Measurements from ENCODE around the gene LPP. TPM values are rescaled to one million over a fixed set of nuclear protein-coding genes. Genes with fewer than 3 reads are reported as not detected.

LPP gene
- polyA plus RNA-seq, 2 donors = 10.5 to 12.9 TPM

DNA sequence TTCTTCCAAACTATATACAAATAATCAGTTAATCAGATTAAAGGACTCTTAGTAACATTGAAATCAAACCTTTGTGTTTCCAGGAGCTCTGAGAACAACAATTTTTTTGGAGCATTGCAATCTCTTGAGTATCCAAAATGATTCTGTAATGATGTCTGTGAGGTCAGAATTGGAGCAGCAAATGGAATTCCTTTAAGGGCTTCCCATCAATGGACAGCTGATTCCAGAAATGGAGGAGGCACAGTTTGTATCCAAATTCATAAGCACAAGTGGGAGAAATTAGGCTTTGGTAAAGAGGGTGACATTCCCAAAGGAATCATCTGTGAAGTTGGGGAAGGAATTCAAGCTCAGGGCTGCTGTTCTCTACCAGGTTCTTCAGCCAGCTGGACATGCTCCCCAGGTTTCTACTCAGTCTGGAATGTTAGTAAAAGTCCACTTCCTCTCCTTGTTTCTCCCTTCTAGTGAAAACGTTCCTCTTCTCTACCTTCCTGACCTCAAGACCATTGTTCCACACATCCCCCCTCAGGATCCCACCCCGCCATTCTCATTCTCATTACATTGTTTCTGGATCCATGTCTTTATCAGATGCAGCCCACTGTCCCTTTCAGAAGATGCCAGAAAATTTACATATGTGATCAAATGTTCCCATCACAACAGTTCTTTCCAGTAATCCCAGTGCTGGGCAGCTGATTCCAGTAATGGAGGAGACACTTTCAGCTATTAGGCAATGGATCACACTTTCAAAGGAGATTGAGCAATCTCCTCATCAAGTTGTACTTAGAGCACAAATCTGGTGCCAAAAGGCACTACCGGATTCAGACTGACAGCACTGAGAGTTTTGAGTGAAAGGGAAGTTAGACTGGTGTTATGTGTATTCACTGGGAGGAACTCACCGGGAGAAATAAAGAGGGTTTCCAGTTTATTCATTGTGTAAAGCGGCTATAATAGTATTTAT, 626.5 kb downstream of the LPP start:
- 52 to 78% methylated on average over 5 of the region's 5 CpGs for WGBS, 2 donors
- no peaks in the 10 kb centered on the region for H3K9me3 ChIP-seq (ENCODE audit: control insufficient read depth in 2 of 2, insufficient read depth in 1 of 2, low read depth in 1 of 2, low read length in 1 of 2)
- no peaks in the 10 kb centered on the region for H3K4me1 ChIP-seq (ENCODE audit: control insufficient read depth in 2 of 2, insufficient read depth in 2 of 2, low read length in 1 of 2)
- no peaks in the 10 kb centered on the region for H3K27me3 ChIP-seq (ENCODE audit: control insufficient read depth in 1 of 2, insufficient read depth in 2 of 2, low read length in 2 of 2)
- H3K4me3 ChIP-seq (ENCODE audit: low read depth in 1 of 2, low read length in 2 of 2) = no peak overlapping the region
- H3K27ac ChIP-seq (ENCODE audit: low read depth in 2 of 2, low read length in 1 of 2) = peak overlapping the region; percentile 31 to 73
- H3K36me3 ChIP-seq (ENCODE audit: control insufficient read depth in 2 of 2, insufficient read depth in 2 of 2, low read length in 1 of 2) = no peaks in the 10 kb centered on the region

DNA sequence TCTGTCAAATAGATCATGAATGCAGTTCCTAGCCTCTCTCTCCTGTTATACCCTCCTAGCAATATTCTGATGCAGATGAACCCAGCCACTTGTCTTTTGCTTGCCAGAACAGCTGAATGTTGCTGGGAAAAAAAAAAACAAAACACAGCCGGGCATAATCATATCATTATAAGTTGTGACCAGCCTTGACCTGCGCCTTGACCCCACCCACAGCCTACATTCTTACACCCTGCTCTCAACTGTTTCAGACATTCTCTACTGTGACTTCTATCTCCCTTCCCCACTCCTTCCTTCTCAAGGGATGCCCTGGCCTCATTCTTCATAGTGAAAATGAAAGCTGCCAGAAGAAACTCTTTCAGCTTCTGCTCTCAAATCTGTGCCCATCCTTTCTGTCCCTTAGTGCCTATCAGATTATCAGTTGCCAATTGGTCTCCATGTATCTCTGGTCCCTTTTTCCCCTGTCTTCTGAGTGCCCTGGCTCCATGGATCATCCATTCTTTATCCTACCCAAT, 628.7 kb downstream of the LPP start:
- H3K27ac ChIP-seq (ENCODE audit: low read depth in 2 of 2, low read length in 1 of 2) = no peak overlapping the region
- 48 to 53% methylated on average over 2 of the region's 2 CpGs for WGBS, 2 donors
- no peaks in the 10 kb centered on the region for H3K4me1 ChIP-seq (ENCODE audit: control insufficient read depth in 2 of 2, insufficient read depth in 2 of 2, low read length in 1 of 2)

DNA sequence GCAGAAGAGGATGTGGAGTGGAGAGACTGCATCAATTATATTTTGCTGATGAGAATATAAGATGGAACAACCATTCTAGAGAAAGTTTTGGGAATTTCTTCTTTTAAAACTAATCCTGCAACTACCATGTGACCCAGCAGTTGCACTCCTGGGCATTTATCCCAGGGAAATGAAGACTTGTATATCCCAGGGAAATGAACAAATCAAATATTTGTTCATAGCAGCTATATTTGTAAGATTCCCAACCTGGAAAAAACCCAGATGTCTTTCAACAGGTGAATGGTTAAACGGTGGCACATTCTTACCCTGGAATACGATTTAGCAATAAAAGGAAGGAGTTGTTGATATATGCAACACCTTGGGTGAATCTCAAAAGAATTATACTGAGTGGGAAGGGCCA, 632.5 kb downstream of the LPP start:
- Histone ChIP-seq H3K4me1 (ENCODE audit: control insufficient read depth in 2 of 2, insufficient read depth in 2 of 2, low read length in 1 of 2) (no peaks in the 10 kb centered on the region), H3K27ac (ENCODE audit: low read depth in 2 of 2, low read length in 1 of 2) (no peak overlapping the region), H3K9me3 (ENCODE audit: control insufficient read depth in 2 of 2, insufficient read depth in 1 of 2, low read depth in 1 of 2, low read length in 1 of 2) (no peaks in the 10 kb centered on the region), H3K4me3 (ENCODE audit: low read depth in 1 of 2, low read length in 2 of 2) (no peak overlapping the region), H3K36me3 (ENCODE audit: control insufficient read depth in 2 of 2, insufficient read depth in 2 of 2, low read length in 1 of 2) (no peaks in the 10 kb centered on the region), H3K27me3 (ENCODE audit: control insufficient read depth in 1 of 2, insufficient read depth in 2 of 2, low read length in 2 of 2) (no peaks in the 10 kb centered on the region)
- 47 to 62% methylated on average over 2 of the region's 2 CpGs for WGBS, 2 donors

More for the DNA sequence above, 628.7 kb downstream of the LPP start:
- no peaks in the 10 kb centered on the region for H3K9me3 ChIP-seq (ENCODE audit: control insufficient read depth in 2 of 2, insufficient read depth in 1 of 2, low read depth in 1 of 2, low read length in 1 of 2)
- no peaks in the 10 kb centered on the region for H3K27me3 ChIP-seq (ENCODE audit: control insufficient read depth in 1 of 2, insufficient read depth in 2 of 2, low read length in 2 of 2)
- H3K36me3 ChIP-seq (ENCODE audit: control insufficient read depth in 2 of 2, insufficient read depth in 2 of 2, low read length in 1 of 2) = no peaks in the 10 kb centered on the region
- no peak overlapping the region for H3K4me3 ChIP-seq (ENCODE audit: low read depth in 1 of 2, low read length in 2 of 2)

DNA sequence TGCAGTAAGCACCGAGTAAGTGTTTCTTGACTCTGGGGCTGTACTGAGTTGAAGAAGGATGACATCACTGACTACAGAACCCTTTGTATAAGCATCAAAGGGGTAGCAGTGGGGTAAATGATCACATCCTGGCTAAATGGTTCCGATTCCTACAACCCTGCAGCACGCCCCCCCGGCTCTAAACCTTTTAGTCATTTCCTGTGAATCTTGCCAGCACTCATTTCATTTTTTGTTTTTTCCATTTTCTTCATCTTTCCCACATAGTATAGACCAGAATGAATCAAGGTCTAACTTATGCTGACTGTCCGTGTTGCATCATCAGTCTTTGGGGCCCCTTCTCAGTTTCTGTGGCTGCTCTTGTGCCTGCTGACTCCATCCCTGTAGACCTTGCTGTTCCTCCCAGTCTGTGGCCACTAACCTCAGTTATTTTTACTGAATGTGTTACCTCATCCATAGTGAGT, 634.7 kb downstream of the LPP start:
- Histone ChIP-seq H3K4me1 (ENCODE audit: control insufficient read depth in 2 of 2, insufficient read depth in 2 of 2, low read length in 1 of 2) (no peaks in the 10 kb centered on the region), H3K9me3 (ENCODE audit: control insufficient read depth in 2 of 2, insufficient read depth in 1 of 2, low read depth in 1 of 2, low read length in 1 of 2) (no peaks in the 10 kb centered on the region), H3K4me3 (ENCODE audit: low read depth in 1 of 2, low read length in 2 of 2) (no peak overlapping the region), H3K27ac (ENCODE audit: low read depth in 2 of 2, low read length in 1 of 2) (no peak overlapping the region), H3K27me3 (ENCODE audit: control insufficient read depth in 1 of 2, insufficient read depth in 2 of 2, low read length in 2 of 2) (no peaks in the 10 kb centered on the region), H3K36me3 (ENCODE audit: control insufficient read depth in 2 of 2, insufficient read depth in 2 of 2, low read length in 1 of 2) (no peaks in the 10 kb centered on the region)
- 64 to 69% methylated on average over 5 of the region's 5 CpGs for WGBS, 2 donors

DNA sequence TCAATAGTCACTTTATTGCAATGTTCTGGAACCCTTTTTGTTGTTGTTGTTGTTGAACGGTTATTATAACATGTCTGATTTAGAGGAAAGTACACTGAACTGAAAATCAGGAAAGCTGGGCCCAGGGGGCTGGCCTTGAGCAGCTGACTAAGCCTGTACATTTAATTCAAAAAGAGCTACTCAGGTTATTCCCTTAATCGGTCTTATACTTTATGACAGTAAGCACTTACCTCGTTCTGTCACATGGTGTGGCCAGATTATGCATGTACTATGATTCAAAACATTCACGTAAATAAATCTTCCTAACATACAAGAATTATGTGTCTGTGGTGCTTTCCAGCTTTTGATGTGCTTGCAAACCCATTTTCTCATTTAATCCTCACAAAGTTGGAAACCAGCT, 635.3 kb downstream of the LPP start:
- no peak overlapping the region for H3K4me3 ChIP-seq (ENCODE audit: low read depth in 1 of 2, low read length in 2 of 2)
- H3K27me3 ChIP-seq (ENCODE audit: control insufficient read depth in 1 of 2, insufficient read depth in 2 of 2, low read length in 2 of 2) = no peaks in the 10 kb centered on the region
- H3K4me1 ChIP-seq (ENCODE audit: control insufficient read depth in 2 of 2, insufficient read depth in 2 of 2, low read length in 1 of 2) = no peaks in the 10 kb centered on the region
- WGBS, 2 donors = 72 to 77% methylated on average over 4 of the region's 4 CpGs
- H3K36me3 ChIP-seq (ENCODE audit: control insufficient read depth in 2 of 2, insufficient read depth in 2 of 2, low read length in 1 of 2) = no peaks in the 10 kb centered on the region
- H3K27ac ChIP-seq (ENCODE audit: low read depth in 2 of 2, low read length in 1 of 2) = no peak overlapping the region
- no peaks in the 10 kb centered on the region for H3K9me3 ChIP-seq (ENCODE audit: control insufficient read depth in 2 of 2, insufficient read depth in 1 of 2, low read depth in 1 of 2, low read length in 1 of 2)

DNA sequence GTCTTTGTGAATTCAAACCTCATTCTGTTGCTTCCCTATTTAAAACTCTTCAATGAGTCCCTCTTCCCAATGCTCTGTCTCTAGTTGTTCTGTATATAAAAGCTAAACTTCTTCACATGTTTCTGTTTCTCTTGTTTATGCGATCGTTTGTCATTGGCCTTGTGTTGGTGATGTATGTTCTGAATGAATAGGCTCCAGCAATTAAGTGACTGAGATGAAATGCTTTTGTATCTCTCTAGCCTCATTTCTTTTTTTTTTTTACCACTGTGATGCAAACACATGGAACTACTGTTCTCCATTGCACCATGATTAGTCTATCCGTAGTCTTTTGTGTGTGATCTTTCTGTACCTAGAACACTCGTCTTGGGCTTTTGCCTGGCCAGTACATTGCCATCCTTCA, 637.4 kb downstream of the LPP start:
- H3K4me3 ChIP-seq (ENCODE audit: low read depth in 1 of 2, low read length in 2 of 2) = no peak overlapping the region
- no peak overlapping the region for H3K27ac ChIP-seq (ENCODE audit: low read depth in 2 of 2, low read length in 1 of 2)
- H3K9me3 ChIP-seq (ENCODE audit: control insufficient read depth in 2 of 2, insufficient read depth in 1 of 2, low read depth in 1 of 2, low read length in 1 of 2) = no peaks in the 10 kb centered on the region
- 84 to 88% methylated on average over 4 of the region's 4 CpGs for WGBS, 2 donors
- no peaks in the 10 kb centered on the region for H3K36me3 ChIP-seq (ENCODE audit: control insufficient read depth in 2 of 2, insufficient read depth in 2 of 2, low read length in 1 of 2)
- no peaks in the 10 kb centered on the region for H3K27me3 ChIP-seq (ENCODE audit: control insufficient read depth in 1 of 2, insufficient read depth in 2 of 2, low read length in 2 of 2)
- no peaks in the 10 kb centered on the region for H3K4me1 ChIP-seq (ENCODE audit: control insufficient read depth in 2 of 2, insufficient read depth in 2 of 2, low read length in 1 of 2)

DNA sequence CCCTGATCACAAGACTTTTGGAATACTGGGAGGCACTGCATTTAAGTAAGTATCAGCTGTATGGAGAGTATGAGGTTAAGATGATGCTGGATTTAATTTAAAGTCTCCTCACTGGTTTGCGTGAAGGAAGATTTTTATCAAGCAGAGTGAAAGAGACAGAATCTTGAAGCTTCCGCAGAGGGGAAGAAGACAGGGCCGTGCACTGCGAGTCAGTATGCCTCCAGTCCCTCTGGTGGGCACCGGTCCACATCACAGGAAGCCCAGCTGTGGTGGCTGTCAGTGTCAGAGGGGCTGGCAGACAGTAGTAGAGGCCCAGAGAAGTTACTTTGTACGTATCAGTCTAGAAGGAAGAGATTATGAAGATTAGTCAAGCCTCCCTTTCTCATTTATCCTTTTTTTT, 638.8 kb downstream of the LPP start:
- H3K4me3 ChIP-seq (ENCODE audit: low read depth in 1 of 2, low read length in 2 of 2) = no peak overlapping the region
- WGBS, 2 donors = 73 to 78% methylated on average over 6 of the region's 6 CpGs
- no peak overlapping the region for H3K27ac ChIP-seq (ENCODE audit: low read depth in 2 of 2, low read length in 1 of 2)
- no peaks in the 10 kb centered on the region for H3K9me3 ChIP-seq (ENCODE audit: control insufficient read depth in 2 of 2, insufficient read depth in 1 of 2, low read depth in 1 of 2, low read length in 1 of 2)
- H3K36me3 ChIP-seq (ENCODE audit: control insufficient read depth in 2 of 2, insufficient read depth in 2 of 2, low read length in 1 of 2) = no peaks in the 10 kb centered on the region
- no peaks in the 10 kb centered on the region for H3K27me3 ChIP-seq (ENCODE audit: control insufficient read depth in 1 of 2, insufficient read depth in 2 of 2, low read length in 2 of 2)
- H3K4me1 ChIP-seq (ENCODE audit: control insufficient read depth in 2 of 2, insufficient read depth in 2 of 2, low read length in 1 of 2) = no peaks in the 10 kb centered on the region

DNA sequence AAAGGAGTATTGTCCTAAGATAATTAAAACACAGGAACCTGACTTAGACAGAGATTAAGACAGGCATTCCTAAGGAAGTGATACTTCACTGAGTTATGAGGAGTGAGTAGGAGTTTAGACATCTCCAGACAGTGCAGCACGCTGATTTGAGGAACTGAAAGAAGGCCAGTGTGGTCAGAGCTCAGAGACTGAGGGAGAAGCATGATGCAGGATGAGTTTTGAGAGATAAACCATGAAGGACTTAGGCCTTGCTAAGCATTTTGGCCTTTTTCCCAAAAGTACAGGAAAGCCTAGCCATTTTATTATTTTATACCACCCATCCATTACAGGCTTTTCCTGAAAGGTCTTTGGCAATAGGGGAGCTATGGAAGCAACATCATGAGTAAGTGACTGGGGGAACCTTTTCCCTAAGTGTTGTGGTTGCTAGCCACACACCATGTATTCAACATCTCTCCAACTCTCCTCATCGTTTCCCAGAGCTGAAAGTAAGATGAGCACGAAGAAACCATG, 642.2 kb downstream of the LPP start:
- no peak overlapping the region for H3K4me3 ChIP-seq (ENCODE audit: low read depth in 1 of 2, low read length in 2 of 2)
- H3K9me3 ChIP-seq (ENCODE audit: control insufficient read depth in 2 of 2, insufficient read depth in 1 of 2, low read depth in 1 of 2, low read length in 1 of 2) = no peaks in the 10 kb centered on the region
- H3K27ac ChIP-seq (ENCODE audit: low read depth in 2 of 2, low read length in 1 of 2) = no peak overlapping the region
- WGBS, 2 donors = 70 to 75% methylated on average over 3 of the region's 3 CpGs
- no peaks in the 10 kb centered on the region for H3K36me3 ChIP-seq (ENCODE audit: control insufficient read depth in 2 of 2, insufficient read depth in 2 of 2, low read length in 1 of 2)
- H3K4me1 ChIP-seq (ENCODE audit: control insufficient read depth in 2 of 2, insufficient read depth in 2 of 2, low read length in 1 of 2) = no peaks in the 10 kb centered on the region
- H3K27me3 ChIP-seq (ENCODE audit: control insufficient read depth in 1 of 2, insufficient read depth in 2 of 2, low read length in 2 of 2) = no peaks in the 10 kb centered on the region

DNA sequence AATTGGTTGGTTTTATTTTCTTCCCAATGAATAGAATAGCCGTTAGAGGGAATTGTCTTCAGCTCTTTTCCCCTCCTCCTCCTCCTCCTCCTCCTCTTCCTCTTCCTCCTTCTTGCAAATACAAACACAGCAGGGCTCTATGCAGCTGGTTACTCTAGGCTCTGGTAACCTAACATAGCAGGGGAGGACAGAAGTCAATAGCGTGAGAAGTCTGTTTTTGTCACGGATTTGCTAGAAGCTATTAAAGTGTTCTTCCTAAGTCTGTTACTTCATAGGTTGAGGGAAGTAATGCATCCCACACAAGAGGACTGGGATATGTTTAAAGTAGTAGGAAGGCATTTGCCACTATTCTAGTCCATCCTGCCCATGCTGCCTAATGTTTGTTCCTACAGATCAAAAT, 643.1 kb downstream of the LPP start:
- no peak overlapping the region for H3K27ac ChIP-seq (ENCODE audit: low read depth in 2 of 2, low read length in 1 of 2)
- WGBS, 2 donors = 51 to 82% methylated on average over 3 of the region's 3 CpGs
- no peaks in the 10 kb centered on the region for H3K4me1 ChIP-seq (ENCODE audit: control insufficient read depth in 2 of 2, insufficient read depth in 2 of 2, low read length in 1 of 2)
- H3K4me3 ChIP-seq (ENCODE audit: low read depth in 1 of 2, low read length in 2 of 2) = no peak overlapping the region
- H3K36me3 ChIP-seq (ENCODE audit: control insufficient read depth in 2 of 2, insufficient read depth in 2 of 2, low read length in 1 of 2) = no peaks in the 10 kb centered on the region
- no peaks in the 10 kb centered on the region for H3K9me3 ChIP-seq (ENCODE audit: control insufficient read depth in 2 of 2, insufficient read depth in 1 of 2, low read depth in 1 of 2, low read length in 1 of 2)
- no peaks in the 10 kb centered on the region for H3K27me3 ChIP-seq (ENCODE audit: control insufficient read depth in 1 of 2, insufficient read depth in 2 of 2, low read length in 2 of 2)
